ENCODE measurements around the gene MAU2.

Gene MAU2

DNA sequence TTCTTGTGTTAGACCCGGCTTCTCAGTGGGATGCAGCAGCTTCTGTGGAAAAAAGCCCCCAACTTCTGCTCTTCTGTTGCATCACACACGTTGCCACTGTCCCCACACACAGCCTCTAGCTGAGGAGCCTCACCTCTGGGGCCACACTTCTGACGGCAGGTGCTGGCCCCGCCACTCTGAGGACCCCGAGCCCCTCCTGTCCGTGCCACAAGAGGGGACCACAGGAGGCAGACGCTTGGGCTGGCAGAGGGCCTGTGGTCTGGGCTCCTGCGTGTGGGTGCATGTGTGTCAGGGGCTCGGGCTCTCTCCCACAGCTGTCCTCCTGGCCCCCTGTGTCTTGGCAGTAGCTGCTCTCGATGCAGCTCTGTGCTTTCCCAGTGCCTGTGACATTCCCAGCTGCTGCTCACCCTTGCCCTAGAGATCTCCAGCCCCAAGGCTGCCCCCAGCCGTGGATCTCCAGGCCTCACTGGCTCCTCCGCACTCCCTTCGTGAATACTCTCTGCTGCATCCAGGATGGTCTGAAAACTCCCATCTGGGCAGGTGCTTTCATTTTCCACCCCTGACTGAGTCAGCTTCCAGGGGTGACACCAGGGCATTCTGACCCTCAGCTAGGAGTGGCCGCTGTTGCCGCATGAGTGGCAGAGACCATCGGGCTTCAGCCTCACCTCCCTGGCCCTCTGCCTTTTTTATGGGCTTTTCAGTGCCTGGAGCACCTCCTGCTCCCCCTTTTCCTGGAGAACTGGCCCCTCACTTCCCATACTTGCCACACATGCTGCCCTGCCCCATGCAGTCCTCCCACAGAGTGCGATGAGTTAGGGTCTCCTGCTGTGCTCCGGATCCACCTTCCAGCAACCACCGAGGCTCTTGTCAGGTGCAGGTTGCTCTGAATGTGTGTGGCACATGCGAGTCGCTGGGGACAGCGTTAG, 13.7 kb downstream of the MAU2 start:
- no peak for ATAC-seq
- H3K27ac Mint-ChIP-seq = peak overlapping the region; percentile 39
- no peaks in the 10 kb centered on the region for H3K27me3 Mint-ChIP-seq
- H3K9me3 Mint-ChIP-seq = no peaks in the 10 kb centered on the region
- H3K36me3 Mint-ChIP-seq (ENCODE audit: low read depth) = peaks cover 18% of the 10 kb centered on the region
- DNase-seq = no peak
- H3K4me1 Mint-ChIP-seq = peaks cover 1% of the 10 kb centered on the region
- no peak overlapping the region for H3K4me3 Mint-ChIP-seq

DNA sequence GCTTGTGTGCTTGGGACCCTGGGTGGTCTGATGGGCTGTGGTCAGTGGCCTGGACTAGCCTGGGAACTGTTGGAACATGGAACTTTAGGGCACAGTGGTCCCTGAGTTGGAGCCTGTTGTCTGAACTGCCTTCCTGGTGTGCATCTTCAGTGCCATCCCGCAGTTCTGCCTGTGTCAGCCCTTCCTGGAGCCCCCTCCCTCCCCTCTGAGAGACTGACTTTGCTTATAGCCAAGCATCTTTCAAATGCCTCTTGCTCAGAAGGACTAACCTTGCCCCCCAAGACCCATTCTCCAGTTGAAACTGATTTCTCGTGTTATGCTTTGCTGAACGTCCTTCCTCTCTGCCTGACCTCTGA, 14.3 kb downstream of the MAU2 start:
- peaks cover 16% of the 10 kb centered on the region for H3K36me3 Mint-ChIP-seq (ENCODE audit: low read depth)
- H3K27ac Mint-ChIP-seq = no peak overlapping the region
- no peaks in the 10 kb centered on the region for H3K4me1 Mint-ChIP-seq

DNA sequence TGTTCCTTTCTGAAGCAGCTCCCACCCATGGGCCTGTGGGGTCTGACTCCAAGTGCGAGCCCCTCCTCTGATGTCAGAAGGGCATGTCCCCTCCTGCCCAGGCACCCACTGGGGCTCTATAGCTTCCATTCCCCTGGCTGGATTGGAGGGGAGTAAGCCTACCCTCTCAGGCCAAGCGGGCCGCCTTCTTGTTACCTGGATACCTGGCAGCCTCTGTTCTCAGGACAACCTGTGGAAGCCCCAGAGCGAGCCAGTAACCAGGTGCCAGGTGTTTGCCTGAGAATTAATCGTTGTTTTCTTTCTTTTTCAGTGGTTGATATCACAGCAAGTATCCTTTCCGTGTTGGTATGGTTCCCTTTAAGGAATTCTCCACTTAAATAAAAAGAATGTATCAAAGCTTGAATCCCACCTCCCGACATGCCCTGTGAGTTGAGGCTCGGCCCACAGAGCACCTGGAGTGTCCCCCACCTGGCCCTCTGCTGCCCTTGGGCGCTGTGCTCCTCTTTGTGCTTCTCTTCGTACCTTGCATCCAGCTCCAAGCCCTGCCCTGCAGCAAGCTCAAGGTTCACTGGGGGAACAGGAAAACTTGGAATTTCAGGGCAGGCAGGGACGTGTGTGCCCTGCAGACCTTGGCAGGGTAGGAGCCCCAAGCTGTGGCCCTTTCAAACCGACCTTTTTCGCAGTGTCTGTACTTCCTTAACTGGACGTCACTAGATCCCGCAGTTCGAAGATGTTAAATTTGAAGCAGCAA, 15.0 kb downstream of the MAU2 start:
- Mint-ChIP-seq H3K27me3 (no peaks in the 10 kb centered on the region), H3K36me3 (ENCODE audit: low read depth) (peaks cover 16% of the 10 kb centered on the region), H3K27ac (no peak overlapping the region), H3K4me1 (no peaks in the 10 kb centered on the region), H3K4me3 (no peak overlapping the region), H3K9me3 (no peaks in the 10 kb centered on the region)
- DNase-seq (no peak), ATAC-seq (no peak)

More for the DNA sequence above, 14.3 kb downstream of the MAU2 start:
- DNase-seq = no peak
- ATAC-seq = no peak
- no peaks in the 10 kb centered on the region for H3K9me3 Mint-ChIP-seq
- H3K4me3 Mint-ChIP-seq = no peak overlapping the region
- H3K27me3 Mint-ChIP-seq = no peaks in the 10 kb centered on the region

GRCh38 chr19:19336597-19336996, 16.0 kb downstream of the MAU2 start:
- no peaks in the 10 kb centered on the region for H3K27me3 Mint-ChIP-seq
- DNase-seq (no peak), ATAC-seq (no peak)
- H3K9me3 Mint-ChIP-seq = no peaks in the 10 kb centered on the region
- H3K4me1 Mint-ChIP-seq = no peaks in the 10 kb centered on the region
- no peak overlapping the region for H3K27ac Mint-ChIP-seq
- peaks cover 14% of the 10 kb centered on the region for H3K36me3 Mint-ChIP-seq (ENCODE audit: low read depth)
- H3K4me3 Mint-ChIP-seq = no peak overlapping the region

DNA sequence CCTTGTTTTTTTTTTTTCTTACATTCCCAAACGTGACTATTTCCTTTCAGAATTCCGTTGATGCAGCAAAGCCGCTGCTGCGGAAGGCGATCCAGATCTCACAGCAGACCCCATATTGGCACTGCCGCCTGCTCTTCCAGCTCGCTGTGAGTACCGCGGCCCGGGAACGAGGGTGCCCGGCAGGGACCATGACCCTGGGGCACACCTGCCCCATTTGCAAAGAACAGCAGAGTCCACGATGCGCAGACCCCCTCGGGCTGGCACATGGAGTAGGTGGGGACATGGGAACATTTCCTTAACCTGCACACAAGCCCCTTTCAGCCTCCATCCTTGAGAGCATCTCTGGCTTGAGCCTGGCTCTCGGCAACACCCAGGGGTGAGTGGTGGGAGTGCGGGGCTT, 16.5 kb downstream of the MAU2 start:
- H3K4me1 Mint-ChIP-seq = no peaks in the 10 kb centered on the region
- DNase-seq = no peak
- H3K36me3 Mint-ChIP-seq (ENCODE audit: low read depth) = peaks cover 13% of the 10 kb centered on the region
- ATAC-seq = no peak
- H3K9me3 Mint-ChIP-seq = no peaks in the 10 kb centered on the region
- no peak overlapping the region for H3K4me3 Mint-ChIP-seq
- H3K27ac Mint-ChIP-seq = no peak overlapping the region
- H3K27me3 Mint-ChIP-seq = no peaks in the 10 kb centered on the region

GRCh38 chr19:19338082-19338481, 17.5 kb downstream of the MAU2 start:
- no peaks in the 10 kb centered on the region for H3K9me3 Mint-ChIP-seq
- H3K27ac Mint-ChIP-seq = no peak overlapping the region
- ATAC-seq (no peak), DNase-seq (no peak)
- no peak overlapping the region for H3K4me3 Mint-ChIP-seq
- H3K27me3 Mint-ChIP-seq = no peaks in the 10 kb centered on the region
- no peaks in the 10 kb centered on the region for H3K4me1 Mint-ChIP-seq
- H3K36me3 Mint-ChIP-seq (ENCODE audit: low read depth) = peaks cover 13% of the 10 kb centered on the region

DNA sequence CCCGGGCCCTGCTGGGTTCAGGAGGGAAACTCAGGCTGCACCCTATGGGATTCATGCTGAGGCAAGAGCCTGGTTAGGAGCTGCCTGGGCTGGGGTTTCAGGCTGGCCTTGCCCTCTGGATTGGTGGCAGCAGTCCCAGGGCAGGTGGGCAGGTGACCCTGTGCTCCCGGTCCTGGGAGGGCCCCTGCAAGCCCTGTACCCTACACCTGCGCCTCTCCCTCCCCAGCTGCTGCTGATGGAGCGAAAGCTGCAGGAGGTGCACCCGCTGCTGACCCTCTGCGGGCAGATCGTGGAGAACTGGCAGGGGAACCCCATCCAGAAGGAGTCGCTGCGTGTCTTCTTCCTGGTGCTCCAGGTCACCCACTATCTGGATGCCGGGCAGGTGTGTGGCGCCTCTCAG, 20.4 kb downstream of the MAU2 start:
- H3K4me1 Mint-ChIP-seq = no peaks in the 10 kb centered on the region
- no peak overlapping the region for H3K4me3 Mint-ChIP-seq
- H3K27ac Mint-ChIP-seq = no peak overlapping the region
- DNase-seq = no peak
- H3K9me3 Mint-ChIP-seq = no peaks in the 10 kb centered on the region
- no peaks in the 10 kb centered on the region for H3K27me3 Mint-ChIP-seq
- ATAC-seq = no peak
- peaks cover 19% of the 10 kb centered on the region for H3K36me3 Mint-ChIP-seq (ENCODE audit: low read depth)

DNA sequence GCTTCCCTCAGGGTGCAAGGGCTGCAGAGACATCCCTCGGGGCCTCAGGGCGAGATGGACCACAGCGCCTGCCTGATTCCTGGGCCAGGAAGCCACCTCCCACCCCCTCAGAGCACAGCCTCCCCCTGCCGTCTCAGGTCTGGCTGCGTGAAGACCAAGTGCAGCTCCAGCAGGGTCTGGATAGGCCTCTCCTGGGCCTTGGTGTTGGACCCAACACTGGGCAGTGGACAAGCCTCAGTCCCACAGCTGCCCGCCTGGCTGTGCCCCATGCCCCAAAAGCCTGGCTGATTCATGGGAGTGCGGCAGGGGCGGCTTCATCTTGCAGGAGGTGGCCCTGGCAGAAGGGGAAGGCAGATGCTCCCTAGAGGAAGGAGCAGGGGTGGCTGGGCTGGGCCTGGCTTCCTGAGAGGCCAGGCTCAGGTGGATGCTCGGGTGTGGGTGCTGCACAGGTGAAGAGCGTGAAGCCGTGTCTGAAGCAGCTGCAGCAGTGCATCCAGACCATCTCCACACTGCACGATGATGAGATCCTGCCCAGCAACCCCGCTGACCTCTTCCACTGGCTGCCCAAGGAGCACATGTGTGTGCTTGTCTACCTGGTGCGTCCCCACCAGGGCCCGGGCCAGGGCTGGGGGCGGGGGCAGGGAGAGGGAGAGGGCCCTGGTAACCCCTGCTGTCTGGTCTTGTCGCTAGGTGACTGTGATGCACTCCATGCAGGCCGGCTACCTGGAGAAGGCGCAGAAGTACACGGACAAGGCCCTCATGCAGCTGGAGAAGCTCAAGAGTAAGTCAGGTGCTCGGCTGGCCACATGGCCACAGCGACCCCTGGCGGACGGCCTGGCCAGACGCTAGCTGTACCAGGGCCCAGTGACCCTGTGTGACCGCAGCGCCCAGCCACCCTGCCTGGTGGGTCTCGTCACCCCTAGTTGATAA, 21.7 kb downstream of the MAU2 start:
- H3K9me3 Mint-ChIP-seq = no peaks in the 10 kb centered on the region
- H3K36me3 Mint-ChIP-seq (ENCODE audit: low read depth) = peaks cover 22% of the 10 kb centered on the region
- no peak overlapping the region for H3K4me3 Mint-ChIP-seq
- no peaks in the 10 kb centered on the region for H3K27me3 Mint-ChIP-seq
- ATAC-seq = peak; percentile 18
- DNase-seq = no peak
- H3K4me1 Mint-ChIP-seq = no peaks in the 10 kb centered on the region
- H3K27ac Mint-ChIP-seq = no peak overlapping the region

DNA sequence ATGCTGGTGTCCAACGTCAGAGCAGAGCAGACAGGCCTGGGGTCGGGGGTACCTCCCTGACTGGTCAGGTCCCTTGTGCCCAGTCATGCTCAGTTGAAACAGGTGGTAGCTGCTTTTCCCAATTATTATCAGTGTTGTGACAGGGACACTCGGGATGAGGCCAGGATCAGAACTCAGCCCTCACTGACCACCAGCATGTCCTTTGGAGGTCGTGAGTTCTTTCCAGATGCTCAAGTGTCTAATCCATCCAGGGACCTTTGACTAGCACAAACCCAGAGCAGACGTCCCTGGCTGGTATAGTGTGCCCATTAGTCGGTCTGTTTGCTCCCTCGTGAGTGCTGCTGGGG, 22.4 kb downstream of the MAU2 start:
- Mint-ChIP-seq H3K27me3 (no peaks in the 10 kb centered on the region), H3K4me3 (no peak overlapping the region), H3K4me1 (no peaks in the 10 kb centered on the region), H3K27ac (no peak overlapping the region), H3K9me3 (no peaks in the 10 kb centered on the region), H3K36me3 (ENCODE audit: low read depth) (peaks cover 23% of the 10 kb centered on the region)
- no peak for DNase-seq
- no peak for ATAC-seq

GRCh38 chr19:19343762-19344161, 23.1 kb downstream of the MAU2 start:
- DNase-seq (no peak), ATAC-seq (no peak)
- Mint-ChIP-seq H3K27me3 (no peaks in the 10 kb centered on the region), H3K9me3 (no peaks in the 10 kb centered on the region), H3K36me3 (ENCODE audit: low read depth) (peaks cover 17% of the 10 kb centered on the region), H3K4me1 (no peaks in the 10 kb centered on the region), H3K4me3 (no peak overlapping the region), H3K27ac (no peak overlapping the region)

- no peaks in the 10 kb centered on the region for H3K4me1 Mint-ChIP-seq
- DNase-seq = no peak
- H3K27ac Mint-ChIP-seq = no peak overlapping the region
- peaks cover 21% of the 10 kb centered on the region for H3K36me3 Mint-ChIP-seq (ENCODE audit: low read depth)
- H3K4me3 Mint-ChIP-seq = no peak overlapping the region
- no peaks in the 10 kb centered on the region for H3K9me3 Mint-ChIP-seq
- no peaks in the 10 kb centered on the region for H3K27me3 Mint-ChIP-seq
- ATAC-seq = no peak
Measured at GRCh38 chr19:19345232-19345631, 24.6 kb downstream of the MAU2 start.

- ATAC-seq (no peak), DNase-seq (no peak)
- peaks cover 21% of the 10 kb centered on the region for H3K36me3 Mint-ChIP-seq (ENCODE audit: low read depth)
- H3K27me3 Mint-ChIP-seq = no peaks in the 10 kb centered on the region
- H3K4me3 Mint-ChIP-seq = no peak overlapping the region
- H3K27ac Mint-ChIP-seq = no peak overlapping the region
- no peaks in the 10 kb centered on the region for H3K4me1 Mint-ChIP-seq
- H3K9me3 Mint-ChIP-seq = no peaks in the 10 kb centered on the region
Measured at GRCh38 chr19:19345970-19346369, 25.3 kb downstream of the MAU2 start.

- ATAC-seq = no peak
- Mint-ChIP-seq H3K4me1 (no peaks in the 10 kb centered on the region), H3K36me3 (ENCODE audit: low read depth) (peaks cover 21% of the 10 kb centered on the region), H3K27me3 (no peaks in the 10 kb centered on the region), H3K9me3 (no peaks in the 10 kb centered on the region), H3K27ac (peak overlapping the region; percentile 47), H3K4me3 (no peak overlapping the region)
- no peak for DNase-seq
Measured at GRCh38 chr19:19347401-19348110, 26.9 kb downstream of the MAU2 start.

DNA sequence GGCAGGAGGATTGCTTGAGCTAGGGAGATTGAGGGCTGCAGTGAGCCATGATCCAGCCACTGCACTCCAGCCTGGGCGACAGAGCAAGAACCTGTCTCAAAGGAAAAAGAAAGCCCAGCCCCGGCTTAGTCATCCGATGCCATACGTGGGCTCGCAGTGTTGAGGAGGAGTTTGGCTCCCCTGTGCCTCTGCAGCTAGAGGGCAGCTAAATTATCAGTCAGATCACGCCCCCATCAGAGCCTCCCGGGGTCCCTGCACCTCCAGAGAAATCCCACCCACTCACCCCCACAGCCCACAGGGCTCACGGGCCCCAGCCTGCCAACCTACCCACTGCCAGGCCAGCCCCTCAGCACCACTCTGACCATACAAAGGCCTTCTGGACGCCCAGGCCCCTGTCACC, 27.6 kb downstream of the MAU2 start:
- H3K9me3 Mint-ChIP-seq = no peaks in the 10 kb centered on the region
- H3K36me3 Mint-ChIP-seq (ENCODE audit: low read depth) = peaks cover 21% of the 10 kb centered on the region
- no peak overlapping the region for H3K27ac Mint-ChIP-seq
- ATAC-seq = peak; percentile 9
- no peaks in the 10 kb centered on the region for H3K27me3 Mint-ChIP-seq
- DNase-seq = no peak
- H3K4me1 Mint-ChIP-seq = no peaks in the 10 kb centered on the region
- H3K4me3 Mint-ChIP-seq = no peak overlapping the region

Measured in activated naive CD8-positive, alpha-beta T cell treated with anti-CD3 and anti-CD28 coated beads, Interleukin-2, amount 50 U/mL, for 24 hours (primary cell).